ENCODE data around the gene PLPPR3. TPM values are rescaled to one million over a fixed set of nuclear protein-coding genes. Genes with fewer than 3 reads are reported as not detected.
A peak's percentile ranks its signal among the peaks of the same experiment; 100 is the strongest.

PLPPR3 gene
- polyA plus RNA-seq, 1 donor: 0.52 TPM

- DNase-seq (ENCODE audit: low read depth): no peak
These were observed 13.4 kb downstream of the PLPPR3 start for GRCh38 chr19:808423-808775.

GRCh38 chr19:807627-808422, 13.9 kb downstream of the PLPPR3 start:
- DNase-seq (ENCODE audit: low read depth): no peak

- DNase-seq (ENCODE audit: low read depth): no peak
These were observed 14.8 kb downstream of the PLPPR3 start for GRCh38 chr19:806815-807421.

- DNase-seq (ENCODE audit: low read depth): no peak
These were observed 15.9 kb downstream of the PLPPR3 start for GRCh38 chr19:805600-806550.

- DNase-seq (ENCODE audit: low read depth): no peak
These were observed 16.6 kb downstream of the PLPPR3 start for GRCh38 chr19:805166-805551.

- no peak for DNase-seq (ENCODE audit: low read depth)
These were observed 17.2 kb downstream of the PLPPR3 start for GRCh38 chr19:804419-805165.

GRCh38 chr19:803686-804418, 17.9 kb downstream of the PLPPR3 start:
- DNase-seq (ENCODE audit: low read depth): no peak

GRCh38 chr19:803099-803561, 18.6 kb downstream of the PLPPR3 start:
- DNase-seq (ENCODE audit: low read depth): no peak

GRCh38 chr19:802498-803098, 19.2 kb downstream of the PLPPR3 start:
- no peak for DNase-seq (ENCODE audit: low read depth)

- no peak for DNase-seq (ENCODE audit: low read depth)
These were observed 19.8 kb downstream of the PLPPR3 start for GRCh38 chr19:801861-802497.

GRCh38 chr19:801030-801860, 20.5 kb downstream of the PLPPR3 start:
- DNase-seq (ENCODE audit: low read depth): no peak

- no peak for DNase-seq (ENCODE audit: low read depth)
These were observed 21.3 kb downstream of the PLPPR3 start for GRCh38 chr19:800360-801029.

GRCh38 chr19:799076-799881, 22.5 kb downstream of the PLPPR3 start:
- no peak for DNase-seq (ENCODE audit: low read depth)

GRCh38 chr19:798415-799075, 23.2 kb downstream of the PLPPR3 start:
- DNase-seq (ENCODE audit: low read depth): no peak

GRCh38 chr19:797528-798414, 24.0 kb downstream of the PLPPR3 start:
- peak; percentile 71 for DNase-seq (ENCODE audit: low read depth)
